Panc1 (cell line): ENCODE measurements around the gene GFRA1. TPM values are rescaled to one million over a fixed set of nuclear protein-coding genes. Genes with fewer than 3 reads are reported as not detected.

ENCODE experiments used
- ATAC-seq: fragments of 200-7000 bp; cut with Tn5 transposase; 2 replicates; pipeline ENCODE4 v1.9.1; 2020; ENCODE audit warnings: mild to moderate bottlenecking, moderate library complexity
- BruUV-seq: library from RNA; stranded (reverse); fragments of 400-500 nt; replicated peaks from 2 replicates; lab custom pipeline; 2021; lab: Mats Ljungman, UMichigan
- CTCF ChIA-PET: fragments of 300-600 bp; sonication (Branson Sonifier 250); formaldehyde crosslinking; loops from one replicate; lab custom pipeline; 2022; ENCODE audit warnings: antibody characterized with exemption; lab: Charles Lee
- POLR2A ChIA-PET: fragments of 300-600 bp; sonication (Branson Sonifier 250); formaldehyde crosslinking; loops from one replicate; lab custom pipeline; 2022; ENCODE audit warnings: antibody characterized with exemption; lab: Charles Lee
- DNase-seq: peaks from one replicate; pipeline ENCODE4 v3.0.0-alpha.2; 2010; ENCODE audit warnings: low read depth, low spot score
- H3K27ac ChIP-seq: 2 replicates; pipeline ENCODE4 v1.5.1; 2011; ENCODE audit warnings: mild to moderate bottlenecking, low read length, inconsistent platforms
- H3K27me3 ChIP-seq: fragments of 200-500 bp; sonication (Bioruptor generic); 2 replicates; pipeline ENCODE4 v1.6.0; 2014; ENCODE audit warnings: low read length, inconsistent platforms; ENCODE audit not compliant: control insufficient read depth, insufficient read depth
- H3K36me3 ChIP-seq: fragments of 200-500 bp; sonication (Bioruptor generic); 2 replicates; pipeline ENCODE4 v1.5.1; 2014; ENCODE audit warnings: inconsistent platforms, mild to moderate bottlenecking, low read length, moderate library complexity; ENCODE audit not compliant: control insufficient read depth, insufficient read depth
- H3K4me1 ChIP-seq: 2 replicates; pipeline ENCODE4 v1.5.1; 2011; ENCODE audit warnings: inconsistent platforms, mild to moderate bottlenecking, low read length, moderate library complexity; ENCODE audit not compliant: control insufficient read depth, insufficient read depth
- H3K4me3 ChIP-seq, 2 experiments: 2 replicates each; pipeline ENCODE4 v1.5.1; 2011 to 2012; ENCODE audit warnings: low read depth in 2 of 2, low read length in 2 of 2, mild to moderate bottlenecking in 2 of 2, inconsistent platforms in 1 of 2, moderate library complexity in 1 of 2
- H3K9me3 ChIP-seq: fragments of 200-500 bp; sonication (Bioruptor generic); 2 replicates; pipeline ENCODE4 v1.5.1; 2014; ENCODE audit warnings: low read depth, mild to moderate bottlenecking, inconsistent platforms, low read length, moderate library complexity; ENCODE audit not compliant: control insufficient read depth, insufficient read depth
- CTCF ChIP-seq: fragments of 450-650 bp; IDR thresholded peaks from 2 replicates; pipeline ENCODE4 v1.5.1; 2017; ENCODE audit warnings: mild to moderate bottlenecking
- POLR2AphosphoS5 ChIP-seq: IDR thresholded peaks from 2 replicates; pipeline ENCODE4 v1.6.1; 2012; ENCODE audit warnings: mild to moderate bottlenecking, low read depth, low read length, moderate library complexity
- SIN3A ChIP-seq: IDR thresholded peaks from 2 replicates; pipeline ENCODE4 v1.6.1; 2012; ENCODE audit warnings: low read depth, mild to moderate bottlenecking, low read length, moderate library complexity, borderline replicate concordance; ENCODE audit not compliant: insufficient read depth
- TCF7L2 ChIP-seq: IDR thresholded peaks from 2 replicates; pipeline ENCODE4 v1.6.1; 2011; ENCODE audit warnings: mild to moderate bottlenecking, low read depth, low read length, inconsistent platforms
- in situ Hi-C: cut with HindIII; loops from 2 replicates; pipeline ENCODE4 v1.10.0; 2016; ENCODE audit warnings: low sequenced_read_pairs, low pct_unique_long_range_greater_than_20kb
- intact Hi-C: fragments of 100-400 bp; cut with micrococcal nuclease; formaldehyde crosslinking; loops from one replicate; pipeline ENCODE4 v1.10.0; 2022; ENCODE audit not compliant: unreplicated experiment
- total RNA-seq: library from RNA; stranded (reverse); gene quantifications from one replicate; pipeline ENCODE4 v1.2.1, GENCODE V29; 2021; ENCODE audit not compliant: unreplicated experiment
- TF ChIP-seq, protein P1 (sequence below), 2 experiments: IDR thresholded peaks; 2 replicates each; pipeline ENCODE4 v1.6.1; 2011 to 2012; ENCODE audit warnings: low read depth in 2 of 2, control low read depth in 1 of 2, low read length in 1 of 2, mild to moderate bottlenecking in 1 of 2, moderate library complexity in 1 of 2; ENCODE audit not compliant: insufficient read depth in 1 of 2

Gene GFRA1
- total RNA-seq, 1 experiment from 2014 or later: 0.10 TPM

GRCh38 chr10:116076621-116077020 lies 196.4 kb downstream of the GFRA1 start:
- in situ Hi-C loops: no loop called here
- no peak overlapping the region for H3K27ac ChIP-seq
- ATAC-seq (no peak), DNase-seq (no peak)
- ChIA-PET CTCF (no interaction called here), POLR2A (no interaction called here)
- H3K4me3 ChIP-seq: no peak overlapping the region
- H3K27me3 ChIP-seq: no peaks in the 10 kb centered on the region
- no peaks in the 10 kb centered on the region for H3K36me3 ChIP-seq
- BruUV-seq: no TSS peak
- intact Hi-C loops: no loop called here
- H3K9me3 ChIP-seq: no peaks in the 10 kb centered on the region
- H3K4me1 ChIP-seq: no peaks in the 10 kb centered on the region
- no peak for TF ChIP-seq TCF7L2
- no peak for TF ChIP-seq SIN3A
- TF ChIP-seq CTCF: no peak
- no peak for TF ChIP-seq POLR2AphosphoS5
- TF ChIP-seq, protein P1, sequence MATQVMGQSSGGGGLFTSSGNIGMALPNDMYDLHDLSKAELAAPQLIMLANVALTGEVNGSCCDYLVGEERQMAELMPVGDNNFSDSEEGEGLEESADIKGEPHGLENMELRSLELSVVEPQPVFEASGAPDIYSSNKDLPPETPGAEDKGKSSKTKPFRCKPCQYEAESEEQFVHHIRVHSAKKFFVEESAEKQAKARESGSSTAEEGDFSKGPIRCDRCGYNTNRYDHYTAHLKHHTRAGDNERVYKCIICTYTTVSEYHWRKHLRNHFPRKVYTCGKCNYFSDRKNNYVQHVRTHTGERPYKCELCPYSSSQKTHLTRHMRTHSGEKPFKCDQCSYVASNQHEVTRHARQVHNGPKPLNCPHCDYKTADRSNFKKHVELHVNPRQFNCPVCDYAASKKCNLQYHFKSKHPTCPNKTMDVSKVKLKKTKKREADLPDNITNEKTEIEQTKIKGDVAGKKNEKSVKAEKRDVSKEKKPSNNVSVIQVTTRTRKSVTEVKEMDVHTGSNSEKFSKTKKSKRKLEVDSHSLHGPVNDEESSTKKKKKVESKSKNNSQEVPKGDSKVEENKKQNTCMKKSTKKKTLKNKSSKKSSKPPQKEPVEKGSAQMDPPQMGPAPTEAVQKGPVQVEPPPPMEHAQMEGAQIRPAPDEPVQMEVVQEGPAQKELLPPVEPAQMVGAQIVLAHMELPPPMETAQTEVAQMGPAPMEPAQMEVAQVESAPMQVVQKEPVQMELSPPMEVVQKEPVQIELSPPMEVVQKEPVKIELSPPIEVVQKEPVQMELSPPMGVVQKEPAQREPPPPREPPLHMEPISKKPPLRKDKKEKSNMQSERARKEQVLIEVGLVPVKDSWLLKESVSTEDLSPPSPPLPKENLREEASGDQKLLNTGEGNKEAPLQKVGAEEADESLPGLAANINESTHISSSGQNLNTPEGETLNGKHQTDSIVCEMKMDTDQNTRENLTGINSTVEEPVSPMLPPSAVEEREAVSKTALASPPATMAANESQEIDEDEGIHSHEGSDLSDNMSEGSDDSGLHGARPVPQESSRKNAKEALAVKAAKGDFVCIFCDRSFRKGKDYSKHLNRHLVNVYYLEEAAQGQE (IDR thresholded peaks at IDR 0.05; ENCODE audit: insufficient read depth in 1 of 2, low read depth in 2 of 2, low read length in 1 of 2): no peak

DNA sequence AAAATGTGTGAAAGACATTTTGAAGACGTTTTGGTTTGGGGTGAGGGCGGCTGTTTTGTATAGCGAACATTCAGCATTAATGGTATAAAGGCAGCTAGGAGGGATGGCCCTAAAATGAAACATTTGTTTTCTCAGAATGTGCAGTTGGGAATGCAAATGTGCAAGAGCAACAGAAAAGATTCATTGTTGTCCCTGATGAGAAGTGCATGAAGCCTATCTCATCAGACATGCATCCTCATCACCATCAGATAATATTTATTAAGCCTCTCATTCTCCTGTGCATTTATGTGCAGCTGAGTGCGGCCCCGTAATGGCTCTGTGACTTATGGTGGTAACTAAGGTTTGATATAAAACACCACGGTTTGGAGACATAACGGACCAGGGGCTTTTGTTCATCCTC lies 199.5 kb downstream of the GFRA1 start:
- Histone ChIP-seq H3K27me3 (no peaks in the 10 kb centered on the region), H3K9me3 (no peaks in the 10 kb centered on the region), H3K4me3 (no peak overlapping the region), H3K27ac (no peak overlapping the region), H3K4me1 (no peaks in the 10 kb centered on the region), H3K36me3 (no peaks in the 10 kb centered on the region)
- TF ChIP-seq, protein P1 (IDR thresholded peaks at IDR 0.05; ENCODE audit: insufficient read depth in 1 of 2, low read depth in 2 of 2, low read length in 1 of 2): no peak
- TF ChIP-seq TCF7L2 (no peak), SIN3A (no peak), CTCF (no peak), POLR2AphosphoS5 (no peak)
- BruUV-seq: no TSS peak
- no peak for DNase-seq
- CTCF ChIA-PET: no interaction called here
- POLR2A ChIA-PET: no interaction called here
- ATAC-seq: no peak
- intact Hi-C loops: no loop called here
- in situ Hi-C loops: no loop called here
